Activated naive CD4-positive, alpha-beta T cell treated with Interleukin-2 at 50 U/mL for 16 hours (primary cell): ENCODE data around the gene THAP4.

Experiments used
- DNase-seq: peaks from one replicate; pipeline ENCODE4 v3.0.0-alpha.2; 2020

The THAP4 gene

GRCh38 chr2:241562269-241562891 is 74.6 kb downstream of the THAP4 start:
- DNase-seq = no peak

DNA sequence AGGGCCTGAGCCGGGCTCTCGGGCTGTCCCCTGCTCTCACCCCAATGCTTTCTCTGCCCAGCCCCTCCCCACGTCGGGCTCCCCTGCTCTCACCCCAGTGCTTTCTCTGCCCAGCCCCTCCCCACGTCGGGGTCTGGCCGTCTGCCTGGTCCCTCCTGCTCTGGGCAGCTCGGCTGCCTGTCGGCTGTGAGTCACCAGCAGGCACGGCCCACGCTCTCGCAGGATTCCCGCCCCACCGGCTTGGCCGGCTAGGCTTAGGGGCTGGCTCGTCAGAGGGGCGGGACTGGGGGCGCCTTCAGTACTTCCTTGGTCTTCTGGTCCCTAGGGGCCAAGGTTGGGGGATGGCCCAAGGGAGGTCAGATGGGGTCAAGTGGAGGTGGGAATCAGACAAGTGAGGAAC is 75.1 kb downstream of the THAP4 start:
- no peak for DNase-seq

GRCh38 chr2:241560883-241561474 is 76.0 kb downstream of the THAP4 start:
- DNase-seq = no peak

GRCh38 chr2:241560162-241560882 is 76.6 kb downstream of the THAP4 start:
- DNase-seq = no peak

DNA sequence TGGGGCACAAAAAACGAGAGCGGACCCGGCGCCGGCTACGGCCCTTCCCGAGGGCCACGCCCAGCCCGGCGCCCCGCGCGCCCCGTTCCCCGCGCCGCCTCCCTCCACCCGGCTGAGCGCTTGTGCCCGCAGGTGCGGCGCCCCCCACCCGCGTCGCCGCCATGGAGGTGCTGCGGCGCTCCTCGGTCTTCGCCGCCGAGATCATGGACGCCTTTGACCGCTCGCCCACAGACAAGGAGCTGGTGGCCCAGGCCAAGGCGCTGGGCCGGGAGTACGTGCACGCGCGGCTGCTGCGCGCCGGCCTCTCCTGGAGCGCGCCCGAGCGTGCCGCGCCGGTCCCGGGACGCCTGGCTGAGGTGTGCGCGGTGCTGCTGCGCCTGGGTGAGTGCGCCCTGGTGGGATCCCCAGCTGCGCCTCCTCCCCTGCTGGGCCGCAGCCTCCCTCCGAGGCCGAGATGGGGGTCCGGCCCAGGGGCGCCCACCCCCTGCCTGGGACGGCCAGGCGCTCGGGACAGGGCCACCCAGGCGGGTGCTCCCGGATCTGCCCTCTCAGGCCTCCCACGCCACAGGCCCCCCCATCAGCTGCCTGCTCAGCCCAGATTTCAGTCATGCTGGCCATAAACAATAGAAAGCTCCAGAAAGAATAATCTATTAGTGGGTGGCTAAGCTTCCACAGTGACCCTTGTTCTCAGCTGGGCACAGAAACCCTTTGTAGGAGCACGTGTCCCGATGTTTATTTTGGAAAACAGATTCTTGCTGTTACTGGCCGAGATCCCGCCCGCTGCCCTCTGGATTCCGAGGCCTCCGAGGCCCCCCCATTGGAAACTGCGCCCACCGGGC is 77.4 kb downstream of the THAP4 start:
- no peak for DNase-seq

DNA sequence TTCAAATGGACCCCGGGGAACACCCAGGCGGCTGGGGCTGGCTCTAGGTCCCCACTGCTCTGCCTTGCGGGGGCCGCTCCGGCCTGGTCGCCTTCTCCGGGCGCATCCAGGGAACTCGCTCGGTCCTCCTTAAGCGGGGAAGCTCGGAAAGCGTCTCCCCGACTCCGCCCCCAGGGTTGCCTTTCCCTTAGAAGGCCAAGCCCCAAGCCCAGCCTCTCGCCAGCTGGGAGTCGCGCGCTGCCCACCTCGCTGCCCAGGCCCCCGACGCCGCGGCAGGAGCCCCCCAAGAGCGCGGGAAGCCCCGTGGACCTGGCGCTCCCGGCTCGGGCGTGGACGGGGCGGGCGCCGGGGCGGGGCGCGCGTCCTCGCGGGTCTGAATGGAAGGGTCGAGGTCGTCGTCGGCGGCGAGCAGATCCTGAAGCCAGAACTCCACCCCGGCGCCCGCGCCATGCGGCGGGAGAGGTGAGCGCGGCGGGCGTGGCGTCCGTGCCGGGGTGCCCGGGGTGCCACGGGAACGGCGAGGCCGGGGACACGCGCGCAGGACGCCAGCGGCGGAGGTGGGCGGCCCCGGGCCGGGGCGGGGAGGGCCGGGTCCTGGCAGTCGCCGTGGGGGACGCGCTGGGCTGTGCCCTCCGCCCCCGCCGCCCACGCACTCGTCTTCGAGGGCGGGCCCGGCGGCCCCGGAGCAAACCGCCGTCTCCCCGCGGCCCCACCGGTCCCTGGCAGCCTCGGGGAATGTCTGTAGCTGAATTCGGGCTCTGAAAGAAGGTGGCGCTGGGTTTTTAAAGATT is 78.2 kb downstream of the THAP4 start, which contains the start of gene BOK:
TSS of gene BOK (plus strand) at position 214 of the 791 bp plus-strand sequence. CDS start 739 bp downstream, outside the sequence.
- DNase-seq = no peak

- DNase-seq = no peak
Observed at GRCh38 chr2:241556746-241557145, 80.2 kb downstream of the THAP4 start.

GRCh38 chr2:241555711-241556110 is 81.2 kb downstream of the THAP4 start:
- no peak for DNase-seq

GRCh38 chr2:241554610-241555322 is 82.2 kb downstream of the THAP4 start:
- DNase-seq = no peak

- DNase-seq = no peak
Observed at GRCh38 chr2:241553981-241554380, 83.0 kb downstream of the THAP4 start.

DNA sequence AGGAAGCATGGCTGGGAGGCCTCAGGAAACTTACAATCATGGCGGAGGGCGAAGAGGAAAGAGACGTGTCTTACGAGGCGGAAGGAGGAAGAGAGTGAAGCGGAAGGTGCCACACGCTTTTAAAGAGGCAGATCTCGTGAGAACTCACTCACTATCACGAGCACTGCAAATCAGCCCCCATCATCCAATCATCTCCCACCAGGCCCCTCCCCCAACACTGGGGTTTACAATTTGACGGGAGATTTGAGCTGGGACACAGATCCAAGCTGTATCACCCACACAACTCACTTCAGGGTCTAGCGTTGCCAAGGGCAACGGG is 83.5 kb downstream of the THAP4 start:
- no peak for DNase-seq

- DNase-seq = no peak
Observed at GRCh38 chr2:241551998-241552737, 84.8 kb downstream of the THAP4 start.

DNA sequence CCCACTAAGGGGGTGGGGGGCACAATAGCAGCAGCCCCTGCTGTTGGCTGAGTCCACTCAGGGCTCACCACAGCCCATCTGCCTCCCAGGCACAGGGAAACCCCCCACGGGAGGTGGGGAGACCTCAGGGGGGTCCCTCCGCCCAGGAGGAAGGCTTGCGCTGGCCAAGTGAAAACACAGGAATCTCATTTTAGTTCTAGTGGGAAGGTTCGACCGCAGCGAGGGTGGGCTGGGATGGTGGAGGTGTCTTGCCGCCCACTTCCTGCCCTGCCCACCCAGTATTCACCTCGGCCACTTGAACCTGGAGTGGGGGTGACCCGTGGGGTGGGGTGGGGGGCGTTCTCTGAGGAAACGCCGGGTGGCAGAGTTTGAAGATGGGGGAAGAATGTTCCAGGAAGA is 85.4 kb downstream of the THAP4 start:
- no peak for DNase-seq

- no peak for DNase-seq
Observed at GRCh38 chr2:241550616-241551580, 86.1 kb downstream of the THAP4 start.

DNA sequence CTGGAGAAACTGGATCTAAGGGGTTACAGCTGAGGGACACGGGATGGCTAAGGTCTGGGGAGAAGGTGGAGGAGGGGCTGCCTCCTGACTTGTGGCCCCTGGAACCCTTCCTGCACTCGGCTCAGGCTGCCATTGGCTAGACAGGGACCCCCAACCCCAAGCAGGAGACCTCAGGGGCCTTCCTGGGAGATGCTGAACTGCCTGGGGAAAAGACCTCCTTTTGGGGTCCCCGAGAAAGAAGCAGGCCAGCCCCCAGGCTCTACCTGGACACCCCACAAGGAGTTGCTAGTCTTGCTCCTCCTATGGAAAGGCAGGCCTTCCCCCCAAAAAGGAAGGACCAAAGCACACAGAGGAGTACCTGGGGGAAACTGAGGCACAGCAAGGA is 88.5 kb downstream of the THAP4 start:
- no peak for DNase-seq

DNA sequence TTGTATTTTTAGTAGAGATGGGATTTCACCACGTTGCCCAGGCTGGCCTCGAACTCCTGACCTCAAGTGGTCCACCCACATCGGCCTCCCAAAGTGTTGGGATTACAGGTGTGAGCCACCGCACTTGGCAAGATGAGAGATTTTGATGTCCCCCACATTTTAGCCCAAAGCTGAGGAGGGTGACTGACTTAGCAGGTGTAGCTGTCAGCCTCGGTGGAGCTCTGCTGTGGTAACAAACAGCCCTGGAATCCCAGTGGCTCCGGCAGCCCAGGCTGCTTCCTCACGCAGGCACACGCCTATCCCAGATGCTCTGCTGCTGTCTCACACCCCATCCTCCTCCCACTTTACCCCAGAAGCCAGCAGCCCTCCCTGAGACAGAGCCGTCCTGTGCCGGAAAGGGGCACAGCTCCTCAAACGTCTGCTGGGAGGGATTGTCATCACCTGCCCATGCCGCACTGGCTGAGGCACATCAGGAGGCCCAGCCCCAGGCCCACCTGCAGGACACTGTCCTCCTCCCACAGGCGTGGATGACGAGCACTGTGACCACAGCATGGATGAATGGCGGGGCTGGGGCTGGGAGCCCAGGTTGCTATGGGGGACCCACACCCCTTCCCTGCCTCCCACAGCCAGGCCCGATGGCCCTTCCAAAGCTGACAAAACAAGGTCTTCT is 89.0 kb downstream of the THAP4 start:
- DNase-seq = no peak

GRCh38 chr2:241546771-241547498 is 90.0 kb downstream of the THAP4 start:
- DNase-seq = no peak
